OCI-LY7 (cell line): ENCODE results near the gene TEKT5.

Source experiments
- CTCF ChIP-seq: fragments of 200-600 bp; sonication (generic); conservative IDR thresholded peaks from 2 replicates; pipeline ENCODE4 v1.5.1; 2014; ENCODE audit warnings: mild to moderate bottlenecking, antibody characterized with exemption, low read length, moderate library complexity, mixed read lengths
- EZH2phosphoT487 ChIP-seq: fragments of 200-600 bp; sonication (generic); IDR thresholded peaks from 2 replicates; pipeline ENCODE4 v1.6.1; 2018; ENCODE audit warnings: low read depth, borderline replicate concordance, mild to moderate bottlenecking, mixed run types, antibody characterized with exemption, low read length, moderate library complexity, mixed read lengths

GRCh38 chr16:10652730-10653590, 41.8 kb downstream of the TEKT5 start:
- no peak for TF ChIP-seq CTCF
- TF ChIP-seq EZH2phosphoT487, result no peak
